ENCODE measurements around the gene AHCYL2. TPM values are rescaled to one million over a fixed set of nuclear protein-coding genes. Genes with fewer than 3 reads are reported as not detected.

The AHCYL2 gene
- polyA plus RNA-seq, 3 donors = 10.7 to 14.6 (median 12.1) TPM

- Histone ChIP-seq H3K4me3 (replicated peaks in 1 of 3; ENCODE audit: low read depth in 2 of 3, low read length in 3 of 3) (no peak overlapping the region), H3K27me3 (ENCODE audit: control insufficient read depth in 2 of 2, insufficient read depth in 2 of 2, low read length in 2 of 2) (no peaks in the 10 kb centered on the region), H4K20me1 (ENCODE audit: insufficient read depth, low read length) (no peaks in the 10 kb centered on the region), H3K4me1 (ENCODE audit: control insufficient read depth in 1 of 2, insufficient read depth in 2 of 2, low read length in 2 of 2) (no peaks in the 10 kb centered on the region), H2AFZ (ENCODE audit: insufficient read depth, low read depth, low read length, poor library complexity, severe bottlenecking) (no peak overlapping the region), H3K36me3 (replicated peaks in 1 of 2; ENCODE audit: control insufficient read depth in 1 of 2, insufficient read depth in 2 of 2, low read length in 2 of 2) (no peaks in the 10 kb centered on the region), H3K4me2 (replicated peaks; ENCODE audit: extremely low read depth, low read length, poor library complexity, severe bottlenecking) (no peak overlapping the region), H3K9ac (ENCODE audit: insufficient read depth, low read length, poor library complexity, severe bottlenecking) (no peak overlapping the region), H3K9me3 (replicated peaks in 1 of 2; ENCODE audit: control insufficient read depth in 1 of 2, insufficient read depth in 1 of 2, low read length in 2 of 2) (no peaks in the 10 kb centered on the region), H3K27ac (ENCODE audit: low read depth in 1 of 2, low read length in 2 of 2) (no peak overlapping the region), H3K79me2 (ENCODE audit: insufficient read depth, low read length) (no peaks in the 10 kb centered on the region)
- Mint-ChIP-seq H3K9me3 (peaks cover 2 to 13% (median 5%) of the 10 kb centered on the region in 7 donors), H3K4me3 (no peak overlapping the region), H3K27me3 (ENCODE audit: low read depth in 3 of 3) (peaks cover 3 to 17% (median 4%) of the 10 kb centered on the region in 3 donors), H3K4me1 (peaks cover 9% of the 10 kb centered on the region), H3K36me3 (no peaks in the 10 kb centered on the region), H3K27ac (no peak overlapping the region)
- intact Hi-C loops (cut with micrococcal nuclease) = loop anchor here (10.0 kb wide), 1 partner anchor 263 kb away; no protein-coding TSS in a partner anchor
- 89% methylated on average over 10 of the region's 14 CpGs for WGBS (ENCODE audit: insufficient coverage)
- TF ChIP-seq CTCF (IDR thresholded peaks at IDR 0.05) = no peak
- DNase-seq = no peak
These were observed 12.7 kb upstream of the AHCYL2 start for GRCh38 chr7:129212126-129212525.

DNA sequence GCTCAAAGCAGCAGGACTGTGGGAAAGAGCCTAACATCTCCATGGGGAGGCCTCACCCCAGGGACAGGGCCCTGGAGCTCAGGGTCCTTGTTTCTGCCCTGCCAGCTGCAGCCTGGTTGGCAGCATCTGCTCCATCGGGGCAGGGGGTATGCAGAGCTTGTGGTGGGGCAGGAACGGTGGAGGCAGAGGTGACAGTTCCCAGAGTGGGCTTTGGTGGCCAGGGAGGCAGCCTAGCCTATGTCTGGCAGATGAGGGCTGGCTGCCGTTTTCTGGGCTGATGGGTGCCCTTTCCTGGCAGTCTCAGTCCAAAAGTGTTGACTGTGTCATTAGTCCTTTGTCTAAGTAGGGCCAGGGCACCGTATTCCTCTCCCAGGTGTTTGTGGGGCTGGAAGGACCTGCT lies 12.2 kb upstream of the AHCYL2 start:
- no peak overlapping the region for H3K4me3 Mint-ChIP-seq

More for the DNA sequence above, 12.2 kb upstream of the AHCYL2 start:
- H3K4me2 ChIP-seq (replicated peaks; ENCODE audit: extremely low read depth, low read length, poor library complexity, severe bottlenecking) = no peak overlapping the region
- H3K4me1 ChIP-seq (ENCODE audit: control insufficient read depth in 1 of 2, insufficient read depth in 2 of 2, low read length in 2 of 2) = no peaks in the 10 kb centered on the region
- H4K20me1 ChIP-seq (ENCODE audit: insufficient read depth, low read length) = no peaks in the 10 kb centered on the region
- Mint-ChIP-seq H3K27me3 (ENCODE audit: low read depth in 3 of 3) (peaks cover 3 to 17% (median 4%) of the 10 kb centered on the region in 3 donors), H3K36me3 (no peaks in the 10 kb centered on the region), H3K27ac (no peak overlapping the region), H3K9me3 (peaks cover 2 to 13% (median 5%) of the 10 kb centered on the region in 7 donors), H3K4me1 (peaks cover 9% of the 10 kb centered on the region)
- no peaks in the 10 kb centered on the region for H3K79me2 ChIP-seq (ENCODE audit: insufficient read depth, low read length)
- TF ChIP-seq CTCF (IDR thresholded peaks at IDR 0.05) = no peak
- H3K9ac ChIP-seq (ENCODE audit: insufficient read depth, low read length, poor library complexity, severe bottlenecking) = no peak overlapping the region
- H3K36me3 ChIP-seq (replicated peaks in 1 of 2; ENCODE audit: control insufficient read depth in 1 of 2, insufficient read depth in 2 of 2, low read length in 2 of 2) = no peaks in the 10 kb centered on the region
- intact Hi-C loops (cut with micrococcal nuclease) = loop anchor here (10.0 kb wide), 1 partner anchor 262 kb away; no protein-coding TSS in a partner anchor
- no peaks in the 10 kb centered on the region for H3K9me3 ChIP-seq (replicated peaks in 1 of 2; ENCODE audit: control insufficient read depth in 1 of 2, insufficient read depth in 1 of 2, low read length in 2 of 2)
- H2AFZ ChIP-seq (ENCODE audit: insufficient read depth, low read depth, low read length, poor library complexity, severe bottlenecking) = no peak overlapping the region
- H3K27me3 ChIP-seq (ENCODE audit: control insufficient read depth in 2 of 2, insufficient read depth in 2 of 2, low read length in 2 of 2) = no peaks in the 10 kb centered on the region
- no peak overlapping the region for H3K4me3 ChIP-seq (replicated peaks in 1 of 3; ENCODE audit: low read depth in 2 of 3, low read length in 3 of 3)
- no peak overlapping the region for H3K27ac ChIP-seq (ENCODE audit: low read depth in 1 of 2, low read length in 2 of 2)
- WGBS (ENCODE audit: insufficient coverage) = 90% methylated on average over 3 of the region's 4 CpGs
- no peak for DNase-seq
